Cardiac septum (tissue), 1 donor: ENCODE measurements around the gene C3. TPM values are rescaled to one million over a fixed set of nuclear protein-coding genes. Genes with fewer than 3 reads are reported as not detected.
"Not testable (repeated sequence)": the region's sequence is repeated elsewhere in the genome, so short reads cannot be mapped to it uniquely, and the experiment has no call there.

Experiments
- DNase-seq: peaks from one replicate; pipeline ENCODE4 v3.0.0-alpha.2; 2020; ENCODE audit warnings: low spot score
- intact Hi-C: fragments of 100-400 bp; cut with DNase I; formaldehyde crosslinking; loops from one replicate; pipeline ENCODE4 v1.14.0; 2022
- total RNA-seq: library from RNA; stranded (reverse); fragmentation: NEBNext Ultra II Directional; extraction: Animal tissue kit (Norgen Biotek cat#: 25700); gene quantifications from one replicate; pipeline ENCODE4 v1.2.1, GENCODE V29; 2021
- donor health status: DM: no; HTN: no; CAD: no.

The C3 gene
- total RNA-seq, 1 donor from 2014 or later: 50.6 TPM

DNA sequence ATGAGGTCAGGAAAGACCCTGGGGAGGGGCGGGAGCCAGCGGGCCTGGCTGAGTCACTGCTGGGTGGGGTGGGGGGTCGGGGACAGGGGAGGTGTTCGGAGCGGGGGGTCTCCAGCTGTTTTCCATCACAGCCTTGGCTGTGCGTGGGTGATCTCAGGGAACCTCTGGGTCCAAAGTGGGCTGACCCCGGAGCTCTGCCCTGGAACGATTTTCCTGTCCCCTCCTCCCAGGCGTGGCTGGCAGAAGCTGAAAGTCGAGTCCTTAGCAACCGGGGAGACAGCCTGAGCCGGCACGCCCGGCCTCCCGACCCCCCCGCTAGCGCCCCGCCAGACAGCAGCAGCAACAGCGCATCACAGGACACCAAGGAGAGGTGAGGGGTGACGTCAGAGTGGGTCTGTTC, 29.6 kb upstream of the C3 start:
- intact Hi-C loops: no loop called here

DNA sequence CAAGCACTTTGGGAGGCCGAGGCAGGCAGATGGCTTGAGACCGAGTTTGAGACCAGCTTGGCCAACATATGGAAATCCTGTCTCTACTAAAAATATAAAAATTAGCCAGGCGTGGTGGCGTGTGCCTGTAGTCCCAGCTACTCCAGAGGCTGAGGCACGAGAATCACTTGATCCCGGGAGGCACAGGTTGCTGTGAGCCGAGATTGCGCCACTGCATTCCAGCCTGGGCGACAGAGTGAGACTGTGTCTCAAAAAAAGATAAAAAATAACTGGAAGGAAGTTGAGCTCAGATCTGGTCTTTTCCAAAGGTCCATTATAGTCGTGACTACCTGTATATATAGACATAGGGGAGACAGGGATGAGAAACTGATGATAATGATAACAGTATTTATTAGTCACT, 28.1 kb upstream of the C3 start:
- intact Hi-C loops, DNase-seq: not testable (repeated sequence)

More for the DNA sequence above, 29.6 kb upstream of the C3 start:
- DNase-seq: no peak

DNA sequence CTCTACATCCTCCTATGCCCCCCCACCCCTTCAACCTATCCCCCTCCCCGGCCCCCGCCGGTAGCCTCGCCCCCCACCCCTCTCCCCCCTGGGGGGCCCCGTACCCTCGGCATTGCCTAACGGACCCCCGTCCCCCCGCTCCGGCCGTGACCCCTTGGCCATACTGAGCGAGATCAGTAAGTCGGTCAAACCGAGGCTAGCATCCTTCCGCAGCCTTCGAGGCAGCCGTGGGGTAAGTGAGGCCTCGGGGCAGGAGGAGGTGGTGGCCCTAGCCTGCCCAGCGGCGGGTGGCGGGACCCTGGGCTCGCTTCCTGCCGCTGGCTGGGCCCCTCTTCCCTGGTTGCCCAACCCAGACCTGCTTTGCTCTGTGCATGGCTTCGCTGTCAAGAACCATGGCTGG, 25.5 kb upstream of the C3 start:
- intact Hi-C loops: no loop called here
- DNase-seq: no peak

DNA sequence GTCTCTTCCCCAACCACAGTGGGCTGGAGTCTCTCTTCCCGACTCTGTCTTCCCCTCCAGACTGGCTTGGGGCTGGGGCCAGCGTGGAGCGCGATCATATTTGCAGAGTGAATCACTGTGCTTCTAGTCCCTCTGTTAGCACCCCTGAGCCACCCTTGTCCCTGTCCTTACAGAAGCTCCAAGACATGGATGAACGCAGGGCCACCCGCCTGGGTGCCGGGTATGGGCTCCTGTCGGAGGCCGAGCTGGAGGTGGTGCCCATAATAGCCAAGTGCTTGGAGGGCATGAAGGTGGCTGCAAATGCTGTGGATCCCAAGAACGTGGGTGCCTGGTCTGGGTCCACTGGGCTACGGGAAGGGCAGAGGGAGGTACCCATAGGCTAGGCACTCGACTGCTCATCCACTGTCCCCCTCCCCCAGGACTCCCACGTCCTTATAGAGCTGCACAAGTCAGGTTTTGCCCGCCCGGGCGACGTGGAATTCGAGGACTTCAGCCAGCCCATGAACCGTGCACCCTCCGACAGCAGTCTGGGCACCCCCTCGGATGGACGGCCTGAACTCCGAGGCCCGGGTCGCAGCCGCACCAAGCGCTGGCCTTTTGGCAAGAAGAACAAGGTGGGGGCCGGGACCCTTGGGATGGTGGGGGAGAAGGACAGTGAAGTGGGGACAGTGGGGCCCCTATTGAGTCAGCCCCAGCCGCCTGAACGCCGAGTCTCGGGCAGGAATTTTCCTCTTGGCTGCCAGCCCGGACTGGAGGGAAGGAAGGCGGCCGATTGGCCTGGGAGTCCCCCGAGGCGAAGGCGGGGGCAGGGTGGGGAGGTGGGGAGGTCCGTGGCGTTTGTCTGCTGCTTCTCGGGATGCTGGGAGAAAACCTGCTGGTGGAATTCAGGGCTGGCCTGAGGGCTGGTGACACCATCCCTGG, 24.2 kb upstream of the C3 start:
- intact Hi-C loops: no loop called here
- peak; percentile 90 for DNase-seq

DNA sequence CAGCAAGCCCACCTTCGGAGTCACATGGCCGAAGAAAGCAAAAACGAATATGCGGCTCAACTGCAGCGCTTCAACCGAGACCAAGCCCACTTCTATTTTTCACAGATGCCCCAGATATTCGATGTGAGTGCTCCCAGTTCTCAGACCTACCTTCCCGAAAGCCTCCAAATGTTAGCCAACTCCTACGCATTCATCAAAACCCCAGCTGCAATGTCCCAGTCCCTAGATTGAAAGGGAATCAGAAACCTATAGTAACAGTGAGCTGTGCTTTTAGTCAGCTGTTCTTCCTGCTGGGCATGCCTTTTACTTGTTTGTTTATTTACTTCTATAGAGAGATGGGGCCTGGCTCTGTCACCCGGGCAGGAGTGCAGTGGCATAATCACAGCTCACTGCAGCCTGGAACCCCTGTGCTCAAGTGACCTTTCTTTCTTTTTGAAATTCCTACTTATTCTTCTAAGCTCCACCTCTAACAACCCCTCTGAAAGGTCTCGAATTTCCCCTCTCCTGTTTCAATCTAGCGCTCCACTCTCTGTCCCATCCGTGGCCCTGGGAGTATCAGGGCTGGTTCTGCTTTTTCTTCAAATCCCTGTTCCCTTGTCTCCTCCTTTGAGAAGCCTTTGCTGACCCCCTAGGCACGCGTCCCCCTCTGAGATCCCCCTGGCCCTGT, 23.4 kb upstream of the C3 start:
- intact Hi-C loops: no loop called here
- DNase-seq: no peak

DNA sequence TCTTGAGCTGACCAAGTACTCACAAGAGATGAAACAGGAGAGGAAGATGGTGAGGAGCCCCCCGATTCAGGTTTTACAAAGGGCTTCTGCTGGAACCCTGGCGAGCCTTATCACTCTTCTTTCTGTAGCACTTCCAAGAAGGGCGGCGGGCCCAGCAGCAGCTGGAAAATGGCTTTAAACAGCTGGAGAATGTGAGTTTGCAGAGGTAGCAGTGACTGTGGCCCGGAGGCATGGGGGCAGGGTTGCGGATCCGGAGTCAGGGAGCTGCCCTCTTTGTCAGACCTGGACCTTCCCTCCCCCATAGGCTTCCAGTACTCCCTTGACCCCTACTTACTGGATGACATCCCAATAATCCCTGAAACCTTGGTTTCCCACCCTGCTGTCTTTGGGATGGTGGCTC, 22.6 kb upstream of the C3 start:
- intact Hi-C loops: no loop called here
- no peak for DNase-seq

DNA sequence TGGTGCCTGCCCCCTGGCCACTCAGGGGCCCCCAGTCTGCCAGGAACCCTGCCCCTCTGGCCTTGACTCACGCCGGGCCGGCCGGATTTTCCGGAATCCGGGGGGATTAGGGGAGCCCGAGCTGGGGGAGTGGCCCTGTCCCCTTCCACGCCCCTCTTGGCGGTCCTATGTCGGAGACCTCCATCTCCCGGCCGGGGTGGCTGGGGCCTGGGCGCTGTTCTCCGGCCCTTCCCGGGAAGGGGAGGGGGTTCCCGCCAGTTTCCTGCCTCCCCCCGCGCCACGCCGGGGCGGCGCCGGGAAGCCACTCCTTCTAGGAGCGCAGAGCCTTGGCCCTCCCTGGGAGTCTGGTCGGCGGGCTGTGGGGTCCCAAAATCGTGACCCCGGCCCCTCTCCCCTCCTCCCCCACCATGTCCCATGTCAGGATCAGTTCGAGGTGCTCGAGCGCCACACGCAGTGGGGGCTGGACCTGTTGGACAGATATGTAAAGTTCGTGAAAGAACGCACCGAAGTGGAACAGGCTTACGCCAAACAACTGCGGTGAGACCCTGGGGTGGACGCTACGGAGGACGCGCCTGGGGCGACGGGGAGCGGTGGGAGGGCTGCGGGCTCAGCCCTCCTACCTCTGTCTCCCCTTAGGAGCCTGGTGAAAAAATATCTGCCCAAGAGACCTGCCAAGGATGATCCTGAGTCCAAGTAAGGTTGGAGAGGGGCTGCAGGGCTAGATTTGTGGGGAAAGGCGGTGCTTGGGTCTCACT, 20.3 kb upstream of the C3 start:
- intact Hi-C loops: no loop called here
- no peak for DNase-seq

DNA sequence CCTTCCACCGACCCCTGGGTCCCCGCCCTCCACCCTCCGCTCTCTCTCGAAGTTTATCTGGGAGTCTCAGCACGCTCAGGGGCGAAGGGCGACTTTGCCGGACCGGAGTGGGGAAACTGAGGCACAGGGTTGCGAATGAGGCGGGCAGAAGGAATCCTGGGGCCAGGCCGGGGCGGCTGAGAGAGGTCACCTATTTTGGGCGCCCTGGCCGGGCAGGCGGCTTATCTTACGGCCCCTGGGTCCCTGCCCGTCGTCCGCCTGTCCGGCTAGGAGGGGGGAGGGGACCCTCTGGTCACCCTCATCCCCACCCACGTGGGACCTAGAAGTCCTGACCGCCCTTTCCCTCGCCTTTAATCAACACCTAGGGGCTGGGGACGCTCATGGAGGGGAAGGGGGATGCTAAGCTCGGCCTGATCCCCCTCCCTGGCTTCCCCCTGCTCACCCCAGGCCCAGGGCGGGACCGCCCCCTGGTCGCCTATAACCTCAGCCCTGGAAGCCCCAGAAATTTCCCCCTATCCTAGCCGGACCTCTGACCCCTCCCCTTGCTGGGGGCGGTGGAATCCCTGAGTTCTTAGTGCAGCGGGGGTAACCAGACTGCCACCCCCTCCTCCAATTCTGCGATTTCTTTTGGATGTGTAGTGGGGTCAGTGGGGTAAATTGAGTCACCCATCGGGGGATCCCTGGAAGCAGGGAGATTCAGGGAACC, 19.6 kb upstream of the C3 start:
- DNase-seq: peak; percentile 84

DNA sequence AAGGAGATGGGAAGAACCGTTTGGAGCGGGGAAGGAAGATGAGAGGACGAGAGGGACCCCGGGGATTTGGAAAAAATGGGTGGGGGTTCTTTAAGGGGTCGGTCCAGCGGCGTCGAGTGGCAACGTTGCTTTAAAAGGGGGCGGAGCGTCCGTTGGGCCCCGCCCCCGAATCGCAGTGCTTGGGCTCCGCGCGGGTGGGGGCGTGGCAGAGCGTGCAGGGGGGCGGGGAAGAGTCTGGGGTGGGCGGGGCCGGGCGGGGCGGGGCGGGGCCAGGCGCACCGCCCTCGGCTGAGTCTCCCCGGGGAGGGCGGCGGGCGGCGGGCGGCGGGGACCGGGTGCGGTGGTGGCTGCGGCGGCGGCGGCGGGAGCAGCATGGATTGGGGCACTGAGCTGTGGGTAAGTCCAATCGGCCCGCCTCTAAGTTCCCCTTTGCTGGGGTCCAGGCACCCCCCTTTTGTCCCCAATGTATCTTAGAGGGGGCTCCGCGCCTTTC, 19.0 kb upstream of the C3 start, which contains the start of gene TRIP10:
TRIP10 (plus strand) TSS at position 291 of the 493 bp plus-strand sequence; CDS start at position 373, 82 bp downstream.
- DNase-seq: peak; percentile 92
- intact Hi-C loops: loop anchor here (2.0 to 5.0 kb wide), 3 partner anchors 123 to 367 kb away; partner anchors contain the start of gene ALKBH7

More for the DNA sequence above, 19.6 kb upstream of the C3 start:
- intact Hi-C loops: loop anchor here (2.0 to 5.0 kb wide), 3 partner anchors 123 to 367 kb away; partner anchors contain the start of gene ALKBH7

DNA sequence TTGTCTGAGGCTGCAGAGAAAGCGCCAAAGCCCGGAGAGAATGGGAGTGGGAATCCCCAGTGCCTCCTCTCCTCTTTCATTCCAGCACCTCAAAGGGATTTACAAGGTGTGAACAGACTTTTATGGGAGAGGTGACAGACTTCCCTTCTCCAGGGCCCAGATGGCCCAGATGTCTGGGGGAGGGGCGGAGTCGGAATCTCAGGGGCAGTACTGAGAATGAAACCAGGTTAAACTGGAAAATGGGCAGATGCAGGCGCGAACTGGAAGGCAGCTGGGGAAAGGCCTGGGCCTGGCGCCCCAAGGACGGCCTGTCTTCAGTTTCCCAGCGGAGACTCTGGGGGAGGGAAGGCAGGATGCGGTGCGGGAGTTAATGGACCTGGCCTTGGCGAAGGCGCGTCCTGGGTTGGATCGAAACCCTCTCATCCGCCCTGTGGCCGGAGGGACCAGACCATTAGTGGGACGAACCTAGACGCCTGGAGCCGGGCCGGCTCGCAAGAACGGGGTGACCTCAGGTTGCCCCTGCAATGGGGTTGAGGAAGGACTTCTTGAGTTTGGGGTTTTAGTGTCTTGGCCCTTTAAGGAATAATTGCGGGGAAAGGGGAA, 18.4 kb upstream of the C3 start:
- no peak for DNase-seq
- intact Hi-C loops: loop anchor here (2.0 to 5.0 kb wide), 3 partner anchors 124 to 366 kb away; partner anchors contain the start of gene ALKBH7

DNA sequence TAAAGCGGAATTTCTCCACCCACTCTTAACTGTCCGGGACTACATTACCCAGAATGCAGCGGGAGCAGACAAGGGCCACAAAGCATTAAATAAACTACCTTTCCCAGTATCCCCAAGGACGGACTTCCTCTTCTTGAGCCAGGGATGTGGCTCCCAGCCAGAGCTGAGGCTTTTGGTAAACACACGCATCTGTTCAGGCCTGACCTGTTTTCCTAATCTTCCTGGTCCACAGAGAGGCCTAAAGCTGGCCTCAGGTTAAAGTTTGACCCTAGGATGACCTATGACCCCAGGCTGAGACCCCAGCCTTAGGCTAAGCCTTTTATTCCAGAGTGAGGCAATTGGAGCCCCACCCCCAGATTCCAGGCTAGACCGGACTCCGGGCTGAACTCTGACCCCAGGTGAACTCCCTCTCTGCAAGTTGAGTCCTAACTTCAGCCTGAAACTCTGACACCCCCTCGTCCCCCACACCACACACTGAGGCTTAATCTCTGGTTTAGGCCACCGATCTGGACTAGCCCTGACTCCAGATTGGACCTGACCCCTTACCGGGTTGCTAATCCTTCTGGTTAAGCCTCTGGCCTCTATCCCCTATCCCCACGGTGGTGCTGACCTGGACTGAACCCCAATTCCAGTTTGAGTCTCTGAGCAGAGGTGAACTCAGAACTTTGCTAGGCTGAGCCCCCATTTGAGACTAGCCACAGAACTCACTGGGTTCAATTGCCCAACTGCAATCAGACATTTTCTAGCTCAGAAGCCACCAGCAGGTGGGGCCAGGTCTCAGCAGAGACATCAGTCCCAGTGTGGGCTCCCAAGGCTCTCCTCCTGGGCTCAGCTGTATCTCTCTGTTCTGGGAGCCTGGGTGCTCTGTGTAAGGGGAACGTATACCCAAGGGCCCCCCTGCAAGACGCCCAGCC, 17.7 kb upstream of the C3 start:
- peak; percentile 86 for DNase-seq
- intact Hi-C loops: loop anchor here (2.0 to 5.0 kb wide), 3 partner anchors 125 to 365 kb away; partner anchors contain the start of gene ALKBH7

DNA sequence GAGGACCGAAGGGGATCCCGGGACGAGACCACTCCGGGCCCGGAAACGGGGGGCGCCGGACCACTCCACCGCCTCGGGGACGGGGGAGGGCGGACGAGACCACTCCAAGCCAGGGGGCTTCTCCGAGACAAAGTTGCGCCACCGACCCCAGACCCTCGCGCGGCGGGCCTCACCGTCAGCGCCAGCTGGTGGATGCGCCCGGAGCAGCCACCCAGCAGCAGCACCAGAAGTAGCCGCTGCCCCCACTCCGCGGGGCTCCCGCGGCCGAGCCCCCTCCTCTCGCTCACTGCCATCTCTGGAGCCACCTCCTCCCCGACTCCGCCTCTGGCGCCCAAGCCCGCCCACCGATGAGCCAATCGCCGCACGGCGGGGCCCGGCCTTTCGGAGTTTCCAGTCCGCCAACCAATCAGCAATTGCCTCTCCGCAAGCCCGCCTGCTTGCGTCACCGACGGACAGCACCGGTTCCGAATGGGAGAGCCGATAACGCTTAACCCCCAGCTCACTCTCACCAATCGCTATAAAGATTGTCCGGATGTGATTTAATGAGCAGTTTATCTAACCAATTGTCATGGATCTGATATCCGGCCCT, 16.9 kb upstream of the C3 start, which contains the start of gene GPR108:
GPR108 (minus strand) TSS at position 297 of the 589 bp plus-strand sequence; CDS start at position 293, 4 bp downstream.
- peak; percentile 100 for DNase-seq
- intact Hi-C loops: loop anchor here (5.0 kb wide), 1 partner anchor 220 kb away; no protein-coding TSS in a partner anchor

DNA sequence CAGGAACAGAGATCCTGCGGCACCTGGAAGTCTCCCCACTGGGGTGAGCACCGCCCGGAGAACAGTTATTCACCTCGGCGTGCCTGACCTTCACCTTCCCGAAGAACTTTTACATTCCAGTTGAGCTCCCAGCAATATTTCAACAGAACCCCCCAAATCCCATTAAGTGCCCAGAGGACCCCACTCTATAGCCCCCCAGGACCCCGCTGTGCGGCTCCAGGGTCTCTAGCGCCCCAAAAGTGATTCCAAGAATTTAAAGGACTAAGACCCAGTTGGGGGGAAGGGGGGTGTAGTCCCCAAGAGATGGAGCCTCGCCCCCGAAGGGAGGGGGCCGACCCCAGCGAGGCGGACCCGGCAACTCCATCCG, 16.4 kb upstream of the C3 start:
- no peak for DNase-seq
- intact Hi-C loops: loop anchor here (5.0 kb wide), 1 partner anchor 220 kb away; no protein-coding TSS in a partner anchor

DNA sequence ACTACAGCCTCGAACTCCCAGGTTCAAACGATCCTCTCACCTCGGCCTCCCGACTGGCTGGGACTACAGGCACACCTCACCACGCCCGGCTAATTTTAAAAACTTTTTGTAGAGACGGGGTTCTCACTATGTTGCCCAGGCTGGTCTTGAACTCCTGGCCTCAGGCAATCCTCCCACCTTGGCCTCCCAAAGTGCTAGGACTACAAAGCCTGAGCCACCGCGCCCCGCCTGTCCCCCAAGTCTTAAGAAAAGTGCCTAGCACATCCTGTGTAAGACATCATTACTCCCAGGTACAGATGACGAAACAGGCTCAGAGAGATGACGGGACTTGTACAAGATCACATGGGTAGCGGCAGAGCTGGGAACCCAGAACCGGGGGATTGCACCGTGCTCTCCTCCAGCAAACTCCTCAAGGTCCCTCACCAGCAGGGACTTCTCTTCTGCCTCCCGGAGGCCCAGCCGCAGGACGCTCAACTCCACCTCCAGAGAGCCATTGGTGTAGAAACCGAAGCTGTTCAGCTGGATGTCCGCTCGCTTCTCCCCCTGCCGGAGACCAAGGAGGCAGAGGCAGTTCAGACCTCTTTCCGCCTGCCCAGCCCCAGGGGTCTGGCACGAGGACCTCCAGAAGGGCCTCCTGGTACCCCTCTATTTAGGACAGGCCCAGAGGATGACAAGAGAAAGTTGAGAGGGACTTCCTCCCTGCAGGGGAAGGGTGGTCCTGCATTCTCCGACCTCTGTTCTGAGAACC, 15.9 kb upstream of the C3 start:
- intact Hi-C loops: loop anchor here (5.0 kb wide), 1 partner anchor 219 kb away; no protein-coding TSS in a partner anchor
- DNase-seq: peak; percentile 88

DNA sequence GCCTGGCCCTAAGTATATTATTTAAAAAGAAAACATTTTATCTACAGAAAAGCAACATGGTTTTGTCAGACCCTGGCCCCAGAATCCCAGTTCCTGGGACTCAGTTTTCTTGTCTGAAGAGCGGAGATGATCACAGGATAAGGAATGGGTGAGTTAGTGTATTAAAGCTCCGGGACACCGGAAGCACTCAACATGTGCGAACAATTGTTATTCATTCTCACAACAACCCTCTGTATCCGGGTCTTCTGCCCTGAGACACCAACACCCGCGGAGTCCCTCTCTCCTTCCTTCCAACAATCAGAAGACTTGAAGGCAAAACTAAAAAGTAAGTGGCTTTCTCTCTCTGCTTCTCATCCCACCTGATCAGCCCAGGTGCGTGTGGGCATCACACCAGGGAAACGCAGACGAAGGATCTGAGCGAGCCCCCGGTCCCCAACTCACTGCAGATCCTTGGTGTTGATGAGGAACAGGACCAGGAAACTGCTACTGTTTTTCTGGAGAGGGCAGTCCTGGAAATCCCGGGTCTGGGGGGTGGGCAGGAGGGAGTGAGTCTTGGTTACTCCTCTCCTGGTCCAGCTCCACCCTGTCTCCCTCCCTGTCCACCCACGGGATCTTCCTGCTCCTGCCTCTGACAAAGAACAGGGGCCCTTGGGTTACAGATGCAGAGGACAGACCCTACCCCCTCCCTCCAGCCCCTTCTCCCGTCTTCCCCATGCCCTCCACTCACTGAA, 14.9 kb upstream of the C3 start:
- DNase-seq: no peak
- intact Hi-C loops: loop anchor here (5.0 kb wide), 1 partner anchor 218 kb away; no protein-coding TSS in a partner anchor
